Right lobe of liver (tissue), 4 donors: ENCODE measurements around the gene ZNF101.
A peak's percentile ranks its signal among the peaks of the same experiment; 100 is the strongest.

Source experiments
- POLR2A ChIP-seq: fragments of 450-650 bp; IDR thresholded peaks from one replicate; pipeline ENCODE4 v1.6.1; 2017; ENCODE audit warnings: antibody characterized with exemption, mild to moderate bottlenecking
- TF ChIP-seq, protein P1 (sequence below), 4 donors: fragments of 200-600 bp in 3 of 4; fragments of 450-650 bp in 1 of 4; IDR thresholded peaks; one replicate each; pipeline versions ENCODE4 v1.5.1 to v1.8.0; 2016 to 2022; ENCODE audit warnings: antibody characterized with exemption in 4 of 4, mild to moderate bottlenecking in 2 of 4
- donor health status: DM: no; HTN: no; CAD: no.
- donor health status: DM: no; HTN: no; CAD: no.
- donor health status: DM: no; HTN: yes; CAD: no.

DNA sequence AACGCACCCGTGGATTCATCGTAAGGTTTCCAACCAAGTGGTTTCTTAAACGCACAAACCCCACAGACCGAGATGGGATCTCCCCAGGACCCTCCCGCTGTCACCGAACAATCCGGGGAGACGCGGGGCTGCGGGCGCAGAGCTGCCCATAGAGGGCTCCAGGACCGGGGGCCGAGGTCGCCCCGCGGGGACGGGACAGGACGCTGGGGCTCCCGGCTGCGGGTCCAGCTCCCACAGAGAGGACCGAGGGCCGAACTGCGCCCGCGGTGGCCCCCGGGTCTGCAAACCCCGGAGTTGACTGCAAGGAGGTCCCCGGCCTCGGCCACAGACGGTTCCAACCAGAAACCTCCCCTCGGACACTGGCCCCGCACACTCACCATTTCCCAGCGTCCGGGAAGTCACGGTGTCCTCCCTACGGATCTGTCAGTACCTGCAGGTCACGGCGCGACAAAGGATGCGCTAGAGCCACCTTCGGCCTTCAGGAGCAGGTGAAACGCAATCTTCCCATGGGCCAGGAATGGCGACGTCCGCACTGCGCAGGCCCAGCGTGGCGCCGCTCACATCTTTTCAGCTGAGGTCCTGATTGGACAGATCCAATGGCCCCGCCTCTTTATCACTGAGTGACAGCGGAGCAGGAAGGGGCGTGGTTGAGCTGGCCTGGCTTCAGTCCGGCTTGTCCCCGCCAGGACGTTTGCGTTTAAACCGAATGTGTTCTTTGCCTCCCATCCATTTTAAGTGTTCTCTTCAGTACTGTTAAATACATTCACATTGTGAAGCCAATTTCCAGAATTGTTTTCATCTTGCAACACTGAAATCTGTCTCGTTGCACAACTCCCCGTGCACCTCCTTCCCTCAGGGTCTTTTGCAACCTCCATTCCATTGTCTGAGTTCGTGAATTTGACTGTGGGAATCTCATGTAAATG lies 64.2 kb downstream of the ZNF101 start, which contains the start of gene ZNF14:
- TF ChIP-seq, protein P1, sequence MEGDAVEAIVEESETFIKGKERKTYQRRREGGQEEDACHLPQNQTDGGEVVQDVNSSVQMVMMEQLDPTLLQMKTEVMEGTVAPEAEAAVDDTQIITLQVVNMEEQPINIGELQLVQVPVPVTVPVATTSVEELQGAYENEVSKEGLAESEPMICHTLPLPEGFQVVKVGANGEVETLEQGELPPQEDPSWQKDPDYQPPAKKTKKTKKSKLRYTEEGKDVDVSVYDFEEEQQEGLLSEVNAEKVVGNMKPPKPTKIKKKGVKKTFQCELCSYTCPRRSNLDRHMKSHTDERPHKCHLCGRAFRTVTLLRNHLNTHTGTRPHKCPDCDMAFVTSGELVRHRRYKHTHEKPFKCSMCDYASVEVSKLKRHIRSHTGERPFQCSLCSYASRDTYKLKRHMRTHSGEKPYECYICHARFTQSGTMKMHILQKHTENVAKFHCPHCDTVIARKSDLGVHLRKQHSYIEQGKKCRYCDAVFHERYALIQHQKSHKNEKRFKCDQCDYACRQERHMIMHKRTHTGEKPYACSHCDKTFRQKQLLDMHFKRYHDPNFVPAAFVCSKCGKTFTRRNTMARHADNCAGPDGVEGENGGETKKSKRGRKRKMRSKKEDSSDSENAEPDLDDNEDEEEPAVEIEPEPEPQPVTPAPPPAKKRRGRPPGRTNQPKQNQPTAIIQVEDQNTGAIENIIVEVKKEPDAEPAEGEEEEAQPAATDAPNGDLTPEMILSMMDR (IDR thresholded peaks at IDR 0.05), result no peak
- peak; percentile 46 for TF ChIP-seq POLR2A
